SK-N-SH (cell line): ENCODE measurements around the gene EVL.

Experiments used
- EP300 ChIP-seq, 2 experiments: IDR thresholded peaks; 2 replicates each; pipeline versions ENCODE4 v1.4.0 to v1.6.1; 2012; ENCODE audit warnings: borderline replicate concordance in 1 of 2, low read depth in 1 of 2, low read length in 1 of 2
- FOSL2 ChIP-seq: IDR thresholded peaks from 2 replicates; pipeline ENCODE4 v1.4.0; 2012; ENCODE audit warnings: low read depth, mild to moderate bottlenecking, moderate library complexity, borderline replicate concordance
- FOXJ3 ChIP-seq: sonication (generic); formaldehyde crosslinking; IDR thresholded peaks from 2 replicates; pipeline ENCODE4 v1.5.1; 2020; ENCODE audit warnings: mild to moderate bottlenecking, missing genetic modification reagents
- GATA2 ChIP-seq: sonication (generic); formaldehyde crosslinking; IDR thresholded peaks from 2 replicates; pipeline ENCODE4 v1.5.0; 2020; ENCODE audit warnings: mild to moderate bottlenecking, missing genetic modification reagents
- NFIC ChIP-seq: IDR thresholded peaks from 2 replicates; pipeline ENCODE4 v1.4.0; 2012; ENCODE audit warnings: borderline replicate concordance
- POLR2AphosphoS5 ChIP-seq: IDR thresholded peaks from 2 replicates; pipeline ENCODE4 v1.6.1; 2012; ENCODE audit warnings: low read depth, low read length
- RAD21 ChIP-seq: IDR thresholded peaks from 2 replicates; pipeline ENCODE4 v1.6.1; 2012; ENCODE audit warnings: mild to moderate bottlenecking, low read length
- TAF1 ChIP-seq: IDR thresholded peaks from 2 replicates; pipeline ENCODE4 v1.6.1; 2012; ENCODE audit warnings: low read depth, mild to moderate bottlenecking, low read length, moderate library complexity, borderline replicate concordance
- USF2 ChIP-seq: fragments of 150-350 bp; IDR thresholded peaks from 2 replicates; pipeline ENCODE4 v1.6.1; 2017; ENCODE audit warnings: antibody characterized with exemption, low read length, low read depth, borderline replicate concordance
- ZBTB33 ChIP-seq: IDR thresholded peaks from 2 replicates; pipeline ENCODE4 v1.4.0; 2012; ENCODE audit warnings: low read depth, borderline replicate concordance
- TF ChIP-seq, protein P1 (sequence below): IDR thresholded peaks from 2 replicates; pipeline ENCODE4 v1.4.0; 2012; ENCODE audit warnings: low read depth
- TF ChIP-seq, protein P2 (sequence below): fragments of 200-600 bp; sonication (generic); IDR thresholded peaks from 2 replicates; pipeline ENCODE4 v1.6.1; 2017; ENCODE audit warnings: antibody characterized with exemption, mild to moderate bottlenecking, moderate library complexity
- TF ChIP-seq, protein P3 (sequence below): IDR thresholded peaks from 2 replicates; pipeline ENCODE4 v1.6.1; 2012; ENCODE audit warnings: mild to moderate bottlenecking, low read depth, low read length, moderate library complexity

- no peak for TF ChIP-seq POLR2AphosphoS5
- TF ChIP-seq EP300 (IDR thresholded peaks at IDR 0.05; ENCODE audit: borderline replicate concordance in 1 of 2, low read depth in 1 of 2, low read length in 1 of 2): no peak
- TF ChIP-seq ZBTB33: no peak
- TF ChIP-seq FOSL2: no peak
- TF ChIP-seq GATA2 (CRISPR knock-in tag): peak; percentile 63
- TF ChIP-seq, protein P1, sequence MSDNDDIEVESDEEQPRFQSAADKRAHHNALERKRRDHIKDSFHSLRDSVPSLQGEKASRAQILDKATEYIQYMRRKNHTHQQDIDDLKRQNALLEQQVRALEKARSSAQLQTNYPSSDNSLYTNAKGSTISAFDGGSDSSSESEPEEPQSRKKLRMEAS: no peak
- no peak for TF ChIP-seq FOXJ3 (CRISPR knock-in tag)
- TF ChIP-seq, protein P2, sequence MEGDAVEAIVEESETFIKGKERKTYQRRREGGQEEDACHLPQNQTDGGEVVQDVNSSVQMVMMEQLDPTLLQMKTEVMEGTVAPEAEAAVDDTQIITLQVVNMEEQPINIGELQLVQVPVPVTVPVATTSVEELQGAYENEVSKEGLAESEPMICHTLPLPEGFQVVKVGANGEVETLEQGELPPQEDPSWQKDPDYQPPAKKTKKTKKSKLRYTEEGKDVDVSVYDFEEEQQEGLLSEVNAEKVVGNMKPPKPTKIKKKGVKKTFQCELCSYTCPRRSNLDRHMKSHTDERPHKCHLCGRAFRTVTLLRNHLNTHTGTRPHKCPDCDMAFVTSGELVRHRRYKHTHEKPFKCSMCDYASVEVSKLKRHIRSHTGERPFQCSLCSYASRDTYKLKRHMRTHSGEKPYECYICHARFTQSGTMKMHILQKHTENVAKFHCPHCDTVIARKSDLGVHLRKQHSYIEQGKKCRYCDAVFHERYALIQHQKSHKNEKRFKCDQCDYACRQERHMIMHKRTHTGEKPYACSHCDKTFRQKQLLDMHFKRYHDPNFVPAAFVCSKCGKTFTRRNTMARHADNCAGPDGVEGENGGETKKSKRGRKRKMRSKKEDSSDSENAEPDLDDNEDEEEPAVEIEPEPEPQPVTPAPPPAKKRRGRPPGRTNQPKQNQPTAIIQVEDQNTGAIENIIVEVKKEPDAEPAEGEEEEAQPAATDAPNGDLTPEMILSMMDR: no peak
- no peak for TF ChIP-seq USF2
- no peak for TF ChIP-seq TAF1
- peak; percentile 34 for TF ChIP-seq RAD21
- TF ChIP-seq, protein P3, sequence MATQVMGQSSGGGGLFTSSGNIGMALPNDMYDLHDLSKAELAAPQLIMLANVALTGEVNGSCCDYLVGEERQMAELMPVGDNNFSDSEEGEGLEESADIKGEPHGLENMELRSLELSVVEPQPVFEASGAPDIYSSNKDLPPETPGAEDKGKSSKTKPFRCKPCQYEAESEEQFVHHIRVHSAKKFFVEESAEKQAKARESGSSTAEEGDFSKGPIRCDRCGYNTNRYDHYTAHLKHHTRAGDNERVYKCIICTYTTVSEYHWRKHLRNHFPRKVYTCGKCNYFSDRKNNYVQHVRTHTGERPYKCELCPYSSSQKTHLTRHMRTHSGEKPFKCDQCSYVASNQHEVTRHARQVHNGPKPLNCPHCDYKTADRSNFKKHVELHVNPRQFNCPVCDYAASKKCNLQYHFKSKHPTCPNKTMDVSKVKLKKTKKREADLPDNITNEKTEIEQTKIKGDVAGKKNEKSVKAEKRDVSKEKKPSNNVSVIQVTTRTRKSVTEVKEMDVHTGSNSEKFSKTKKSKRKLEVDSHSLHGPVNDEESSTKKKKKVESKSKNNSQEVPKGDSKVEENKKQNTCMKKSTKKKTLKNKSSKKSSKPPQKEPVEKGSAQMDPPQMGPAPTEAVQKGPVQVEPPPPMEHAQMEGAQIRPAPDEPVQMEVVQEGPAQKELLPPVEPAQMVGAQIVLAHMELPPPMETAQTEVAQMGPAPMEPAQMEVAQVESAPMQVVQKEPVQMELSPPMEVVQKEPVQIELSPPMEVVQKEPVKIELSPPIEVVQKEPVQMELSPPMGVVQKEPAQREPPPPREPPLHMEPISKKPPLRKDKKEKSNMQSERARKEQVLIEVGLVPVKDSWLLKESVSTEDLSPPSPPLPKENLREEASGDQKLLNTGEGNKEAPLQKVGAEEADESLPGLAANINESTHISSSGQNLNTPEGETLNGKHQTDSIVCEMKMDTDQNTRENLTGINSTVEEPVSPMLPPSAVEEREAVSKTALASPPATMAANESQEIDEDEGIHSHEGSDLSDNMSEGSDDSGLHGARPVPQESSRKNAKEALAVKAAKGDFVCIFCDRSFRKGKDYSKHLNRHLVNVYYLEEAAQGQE: no peak
- TF ChIP-seq NFIC: no peak
These were observed 13.9 kb downstream of the EVL start for GRCh38 chr14:100078997-100079725.
